ACC112 (cell line): ENCODE measurements around the gene BATF.

Experiments
- H2AFZ ChIP-seq: fragments of 200-600 bp; sonication (generic); one replicate; pipeline ENCODE4 v1.6.0; 2017; ENCODE audit warnings: antibody characterized with exemption, low read length; ENCODE audit not compliant: unreplicated experiment
- H3K27ac ChIP-seq: fragments of 200-600 bp; sonication (generic); 2 replicates; pipeline ENCODE4 v1.5.1; 2014; ENCODE audit warnings: low read depth, mild to moderate bottlenecking, antibody characterized with exemption, low read length, moderate library complexity
- H3K27me3 ChIP-seq: fragments of 200-600 bp; sonication (generic); 2 replicates; pipeline ENCODE4 v1.6.1; 2014; ENCODE audit warnings: mild to moderate bottlenecking, antibody characterized with exemption, low read length, moderate library complexity, mixed read lengths; ENCODE audit not compliant: insufficient read depth
- H3K36me3 ChIP-seq: fragments of 200-600 bp; sonication (generic); 2 replicates; pipeline ENCODE4 v1.6.1; 2016; ENCODE audit warnings: mild to moderate bottlenecking, antibody characterized with exemption, low read length, moderate library complexity, mixed read lengths; ENCODE audit not compliant: insufficient read depth
- H3K4me1 ChIP-seq: fragments of 200-600 bp; sonication (generic); one replicate; pipeline ENCODE4 v1.6.1; 2016; ENCODE audit warnings: low read length, mixed read lengths; ENCODE audit not compliant: insufficient read depth, unreplicated experiment, control insufficient read depth
- H3K4me3 ChIP-seq: fragments of 200-600 bp; sonication (generic); 2 replicates; pipeline ENCODE4 v1.5.1; 2014; ENCODE audit warnings: mild to moderate bottlenecking, low read depth, low read length
- H3K79me2 ChIP-seq: fragments of 200-600 bp; sonication (generic); one replicate; pipeline ENCODE4 v1.6.0; 2016; ENCODE audit warnings: low read length; ENCODE audit not compliant: control insufficient read depth, unreplicated experiment, insufficient read depth

BATF gene

GRCh38 chr14:75501080-75501479, 21.2 kb upstream of the BATF start:
- no peak overlapping the region for H3K27ac ChIP-seq
- no peaks in the 10 kb centered on the region for H3K27me3 ChIP-seq
- H2AFZ ChIP-seq, result no peak overlapping the region
- no peaks in the 10 kb centered on the region for H3K36me3 ChIP-seq
- H3K4me3 ChIP-seq, result no peak overlapping the region
- H3K79me2 ChIP-seq, result no peaks in the 10 kb centered on the region
- no peaks in the 10 kb centered on the region for H3K4me1 ChIP-seq

- no peaks in the 10 kb centered on the region for H3K79me2 ChIP-seq
- H3K27me3 ChIP-seq, result no peaks in the 10 kb centered on the region
- no peak overlapping the region for H3K27ac ChIP-seq
Measured at GRCh38 chr14:75504411-75504810, 17.9 kb upstream of the BATF start.

GRCh38 chr14:75506930-75507329, 15.3 kb upstream of the BATF start:
- no peaks in the 10 kb centered on the region for H3K36me3 ChIP-seq
- no peak overlapping the region for H3K4me3 ChIP-seq
- H3K4me1 ChIP-seq, result no peaks in the 10 kb centered on the region
- H3K79me2 ChIP-seq, result no peaks in the 10 kb centered on the region
- H2AFZ ChIP-seq, result no peak overlapping the region
- H3K27me3 ChIP-seq, result no peaks in the 10 kb centered on the region
- no peak overlapping the region for H3K27ac ChIP-seq

More at GRCh38 chr14:75504411-75504810, 17.9 kb upstream of the BATF start:
- H3K4me1 ChIP-seq, result no peaks in the 10 kb centered on the region
- H2AFZ ChIP-seq, result no peak overlapping the region
- no peaks in the 10 kb centered on the region for H3K36me3 ChIP-seq
- H3K4me3 ChIP-seq, result no peak overlapping the region

GRCh38 chr14:75510547-75510946, 11.7 kb upstream of the BATF start:
- H3K27ac ChIP-seq, result no peak overlapping the region
- no peak overlapping the region for H2AFZ ChIP-seq
- H3K4me1 ChIP-seq, result peaks cover 6% of the 10 kb centered on the region
- no peaks in the 10 kb centered on the region for H3K36me3 ChIP-seq
- no peaks in the 10 kb centered on the region for H3K79me2 ChIP-seq
- no peak overlapping the region for H3K4me3 ChIP-seq
- H3K27me3 ChIP-seq, result no peaks in the 10 kb centered on the region

DNA sequence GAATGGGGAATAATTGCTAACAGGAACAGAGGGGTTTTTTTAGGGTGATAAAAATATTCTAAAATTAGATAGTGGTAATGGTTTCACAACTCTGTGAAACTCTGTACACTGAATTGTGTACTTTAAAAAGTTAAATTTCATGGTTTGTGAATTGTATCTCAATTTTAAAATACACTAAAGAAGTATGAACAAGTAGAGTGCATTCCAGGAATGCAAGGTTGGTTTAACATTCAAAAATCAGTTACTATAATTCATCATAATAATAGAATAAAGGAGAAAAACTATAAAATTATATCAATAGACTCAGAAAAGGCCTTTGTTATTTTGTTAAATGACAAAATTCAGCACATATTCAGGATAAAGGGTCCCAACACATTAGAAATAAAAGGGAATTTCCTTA, 11.1 kb upstream of the BATF start:
- Histone ChIP-seq H3K27ac (no peak overlapping the region), H3K79me2 (no peaks in the 10 kb centered on the region), H3K36me3 (no peaks in the 10 kb centered on the region), H3K4me1 (peaks cover 12% of the 10 kb centered on the region), H3K27me3 (no peaks in the 10 kb centered on the region), H3K4me3 (no peak overlapping the region), H2AFZ (no peak overlapping the region)

- Histone ChIP-seq H3K36me3 (no peaks in the 10 kb centered on the region), H3K4me3 (no peak overlapping the region), H3K27ac (no peak overlapping the region), H3K4me1 (peaks cover 12% of the 10 kb centered on the region), H2AFZ (peak overlapping the region; percentile 98), H3K27me3 (no peaks in the 10 kb centered on the region), H3K79me2 (no peaks in the 10 kb centered on the region)
Measured at GRCh38 chr14:75513911-75514672, 8.2 kb upstream of the BATF start.

- peak overlapping the region; percentile 55 for H3K27ac ChIP-seq
- H3K27me3 ChIP-seq, result no peaks in the 10 kb centered on the region
- no peaks in the 10 kb centered on the region for H3K79me2 ChIP-seq
- no peaks in the 10 kb centered on the region for H3K36me3 ChIP-seq
- peak overlapping the region; percentile 72 for H3K4me3 ChIP-seq
- H2AFZ ChIP-seq, result peak overlapping the region; percentile 98
- peaks cover 18% of the 10 kb centered on the region for H3K4me1 ChIP-seq
Measured at GRCh38 chr14:75514673-75515628, 7.3 kb upstream of the BATF start.

DNA sequence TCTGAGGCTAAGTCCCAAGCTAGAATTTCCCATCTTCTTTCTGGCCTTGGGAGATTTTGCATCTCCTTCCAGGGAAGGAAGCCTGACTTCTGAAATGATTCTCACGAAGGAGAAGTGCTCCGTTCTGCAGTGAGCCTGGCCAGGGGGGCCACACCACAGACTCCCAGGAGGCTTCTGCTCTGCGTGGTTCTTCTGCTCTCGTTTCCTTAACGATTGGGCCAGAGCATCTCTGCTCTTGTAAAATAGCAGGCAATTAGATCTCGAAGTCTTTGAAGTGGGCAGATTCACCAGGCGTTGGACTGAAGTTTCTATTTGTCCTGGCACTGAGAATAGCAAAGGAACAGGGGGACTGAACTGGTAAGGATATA, 6.7 kb upstream of the BATF start:
- no peaks in the 10 kb centered on the region for H3K36me3 ChIP-seq
- H3K79me2 ChIP-seq, result no peaks in the 10 kb centered on the region
- H3K27ac ChIP-seq, result peak overlapping the region; percentile 55; the same call in 1 of the 2 replicates
- H3K4me3 ChIP-seq, result peak overlapping the region; percentile 72
- H2AFZ ChIP-seq, result peak overlapping the region; percentile 98
- peaks cover 24% of the 10 kb centered on the region for H3K4me1 ChIP-seq
- no peaks in the 10 kb centered on the region for H3K27me3 ChIP-seq

GRCh38 chr14:75518625-75519024, 3.6 kb upstream of the BATF start:
- Histone ChIP-seq H3K4me3 (no peak overlapping the region), H3K27ac (no peak overlapping the region), H2AFZ (no peak overlapping the region), H3K79me2 (no peaks in the 10 kb centered on the region), H3K4me1 (peaks cover 33% of the 10 kb centered on the region), H3K36me3 (no peaks in the 10 kb centered on the region), H3K27me3 (no peaks in the 10 kb centered on the region)

DNA sequence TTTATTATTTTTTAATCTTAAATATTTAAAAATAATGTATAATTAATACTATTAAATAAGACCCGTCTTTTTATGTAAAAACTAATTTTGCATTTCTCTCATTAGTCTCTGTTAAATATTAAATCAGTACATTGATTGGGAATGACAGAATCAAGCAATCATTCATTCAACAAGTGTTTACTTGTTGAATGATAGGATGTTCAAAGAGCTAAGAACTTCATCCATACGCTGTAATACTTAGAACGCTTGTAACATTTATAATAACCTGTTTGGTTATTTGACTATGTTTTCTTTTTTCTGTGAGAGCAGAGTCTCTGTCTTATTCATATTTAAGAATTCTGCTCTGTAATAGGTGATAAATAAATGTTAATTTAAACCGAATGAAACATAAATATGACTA, 2.9 kb upstream of the BATF start:
- no peaks in the 10 kb centered on the region for H3K27me3 ChIP-seq
- peaks cover 39% of the 10 kb centered on the region for H3K4me1 ChIP-seq
- no peak overlapping the region for H2AFZ ChIP-seq
- H3K27ac ChIP-seq, result peak overlapping the region; percentile 25; the same call in 1 of the 2 replicates
- H3K4me3 ChIP-seq, result no peak overlapping the region
- no peaks in the 10 kb centered on the region for H3K36me3 ChIP-seq
- H3K79me2 ChIP-seq, result no peaks in the 10 kb centered on the region
